HG02885 (cell line): Measurements from ENCODE around the gene C19orf12.
"Not testable (repeated sequence)": the region's sequence is repeated elsewhere in the genome, so short reads cannot be mapped to it uniquely, and the experiment has no call there.

ENCODE experiments used
- ATAC-seq: cut with Tn5 transposase; IDR thresholded peaks from one replicate; pipeline ENCODE4 v1.9.1; 2021; ENCODE audit warnings: mild to moderate bottlenecking; ENCODE audit not compliant: unreplicated experiment, poor library complexity

Gene C19orf12

DNA sequence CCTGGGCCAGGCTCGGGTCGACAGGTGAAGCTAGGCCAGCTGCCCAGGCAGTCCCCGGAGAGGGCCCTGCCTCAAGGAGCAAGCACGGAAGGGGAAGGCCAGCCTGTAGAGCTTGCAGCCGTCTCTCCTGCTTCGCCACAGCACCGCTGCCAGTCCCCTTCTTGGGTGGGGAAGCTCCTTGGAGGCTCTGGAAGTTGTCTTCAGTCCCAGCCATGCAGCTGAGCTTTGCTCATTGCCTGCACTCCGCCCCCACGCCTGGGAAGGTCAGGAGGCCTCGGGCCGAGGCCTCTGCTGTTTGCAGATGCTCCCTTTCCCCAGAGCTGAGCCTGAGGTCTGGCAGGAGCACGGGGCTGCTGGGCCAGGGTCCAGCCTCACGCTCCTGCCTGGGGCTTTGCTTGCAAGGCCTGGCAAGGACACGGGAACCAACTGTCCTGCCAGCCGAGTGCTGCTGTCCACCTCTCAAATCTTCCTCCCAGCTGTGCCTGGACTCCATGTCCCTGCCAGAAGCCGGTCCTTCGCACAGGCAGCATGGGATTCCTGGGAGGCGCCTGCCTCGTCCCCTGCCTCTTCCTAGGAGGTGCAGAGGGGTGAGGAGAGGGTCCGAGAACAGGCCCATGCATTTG, 36.5 kb downstream of the C19orf12 start:
- ATAC-seq: no peak

DNA sequence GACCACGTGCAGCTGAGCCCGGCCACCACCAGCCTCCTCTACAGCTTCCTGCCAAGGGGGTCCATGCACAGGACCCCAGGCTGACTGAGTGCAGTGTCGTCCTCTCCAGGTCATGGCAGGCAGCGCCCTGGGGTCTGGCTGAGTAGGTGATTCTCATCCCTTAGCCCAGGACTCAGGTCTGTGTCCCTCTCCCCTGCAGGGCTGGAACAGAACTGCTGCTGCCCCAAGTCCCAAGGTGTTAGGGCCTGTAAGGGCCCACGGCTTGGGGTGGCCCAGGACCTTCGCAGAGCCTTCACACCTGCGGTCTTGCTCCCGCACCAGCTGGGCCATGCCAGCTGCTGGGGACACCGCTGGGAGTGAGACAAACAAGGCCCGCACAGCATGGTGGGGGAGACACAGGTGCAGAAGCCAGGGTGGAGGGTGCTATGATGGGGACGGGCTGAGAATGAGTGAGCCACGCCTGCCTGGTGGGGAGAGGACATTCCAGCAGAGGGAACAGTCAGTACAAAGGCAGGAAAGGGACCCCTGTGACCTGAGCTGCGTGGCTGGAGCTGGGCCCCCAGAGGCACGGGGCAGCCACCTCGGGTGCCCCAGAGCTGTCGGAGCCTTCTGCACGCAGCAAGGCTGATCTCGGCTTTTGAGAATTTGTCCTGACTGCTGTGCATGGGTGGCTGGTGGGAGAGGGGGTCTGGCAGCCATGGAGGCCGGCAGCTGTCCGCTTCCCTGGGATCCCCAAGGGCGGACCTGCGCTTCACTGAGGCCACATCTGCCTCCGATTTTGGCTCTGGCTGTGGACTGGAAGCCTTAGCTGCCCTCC, 37.9 kb downstream of the C19orf12 start:
- no peak for ATAC-seq

DNA sequence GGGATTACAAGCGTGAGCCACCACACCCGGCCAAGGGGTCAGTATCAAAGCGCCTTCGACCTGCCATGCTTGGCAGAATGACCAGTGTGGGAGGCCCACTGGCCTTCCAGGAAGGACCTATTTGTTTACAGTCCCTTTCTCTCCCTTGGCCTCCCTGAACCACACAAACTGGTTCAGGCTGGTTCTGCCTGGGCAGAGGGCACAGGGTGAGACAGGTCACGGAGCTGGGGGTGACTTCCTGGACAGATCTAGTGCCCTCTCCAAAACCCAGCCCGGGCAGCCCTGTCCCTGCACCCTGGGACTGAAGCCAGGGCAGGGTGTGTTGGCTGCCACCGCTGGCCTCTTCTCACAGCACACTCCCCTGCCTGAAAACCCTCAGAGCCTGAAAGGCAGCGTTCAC, 38.5 kb downstream of the C19orf12 start:
- no peak for ATAC-seq

DNA sequence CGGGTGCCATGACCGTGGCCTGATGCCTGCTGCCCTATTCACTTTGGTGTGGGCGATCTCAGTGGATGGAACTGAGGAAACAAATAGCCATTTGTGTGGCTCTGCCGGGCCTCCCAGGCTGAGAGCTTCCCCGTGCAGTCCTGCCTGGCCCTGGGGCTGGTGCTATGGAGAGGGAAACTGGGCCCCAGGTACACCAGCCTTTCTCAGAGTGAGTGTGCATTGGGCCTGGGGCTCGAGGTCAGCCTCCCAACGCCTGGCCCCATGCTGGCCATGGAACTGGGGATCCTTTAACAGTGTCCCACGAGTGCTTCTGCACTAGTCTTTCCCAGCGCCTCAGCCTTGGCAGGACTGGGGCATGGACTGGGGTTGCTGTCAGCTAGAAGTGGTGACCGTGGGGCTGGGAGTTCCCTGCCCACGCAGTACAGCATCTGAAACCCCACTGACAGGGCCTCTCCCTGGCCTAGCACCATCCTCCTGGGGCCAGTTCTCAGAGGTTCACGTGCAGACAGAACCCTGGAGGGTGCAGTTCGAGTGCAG, 39.3 kb downstream of the C19orf12 start:
- no peak for ATAC-seq

DNA sequence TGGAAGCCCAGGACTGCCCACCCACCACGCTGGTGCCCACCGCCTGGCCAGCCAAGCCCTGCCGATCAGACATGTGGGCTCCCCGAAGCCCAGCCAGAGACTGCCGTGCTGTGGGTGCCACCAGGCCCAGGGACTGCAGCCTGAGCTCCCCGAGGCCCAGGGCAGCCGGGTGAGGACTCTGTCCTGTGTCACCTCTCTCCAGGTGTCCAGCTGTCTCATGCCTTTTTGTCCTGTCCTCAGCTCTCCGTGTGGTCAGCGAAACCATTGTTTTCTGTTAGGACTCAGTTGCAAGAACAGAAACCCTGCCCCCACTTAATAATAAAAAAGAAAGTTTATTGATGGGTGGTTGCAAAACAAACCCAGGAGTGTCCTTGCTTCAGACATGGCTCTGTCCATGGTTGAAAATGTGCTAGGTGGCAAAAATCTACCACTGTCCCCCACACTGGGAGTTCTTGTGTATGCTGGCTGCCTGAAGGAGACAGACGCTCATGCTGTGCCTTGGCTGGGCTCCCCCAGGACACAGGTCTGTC, 39.9 kb downstream of the C19orf12 start:
- ATAC-seq: no peak

DNA sequence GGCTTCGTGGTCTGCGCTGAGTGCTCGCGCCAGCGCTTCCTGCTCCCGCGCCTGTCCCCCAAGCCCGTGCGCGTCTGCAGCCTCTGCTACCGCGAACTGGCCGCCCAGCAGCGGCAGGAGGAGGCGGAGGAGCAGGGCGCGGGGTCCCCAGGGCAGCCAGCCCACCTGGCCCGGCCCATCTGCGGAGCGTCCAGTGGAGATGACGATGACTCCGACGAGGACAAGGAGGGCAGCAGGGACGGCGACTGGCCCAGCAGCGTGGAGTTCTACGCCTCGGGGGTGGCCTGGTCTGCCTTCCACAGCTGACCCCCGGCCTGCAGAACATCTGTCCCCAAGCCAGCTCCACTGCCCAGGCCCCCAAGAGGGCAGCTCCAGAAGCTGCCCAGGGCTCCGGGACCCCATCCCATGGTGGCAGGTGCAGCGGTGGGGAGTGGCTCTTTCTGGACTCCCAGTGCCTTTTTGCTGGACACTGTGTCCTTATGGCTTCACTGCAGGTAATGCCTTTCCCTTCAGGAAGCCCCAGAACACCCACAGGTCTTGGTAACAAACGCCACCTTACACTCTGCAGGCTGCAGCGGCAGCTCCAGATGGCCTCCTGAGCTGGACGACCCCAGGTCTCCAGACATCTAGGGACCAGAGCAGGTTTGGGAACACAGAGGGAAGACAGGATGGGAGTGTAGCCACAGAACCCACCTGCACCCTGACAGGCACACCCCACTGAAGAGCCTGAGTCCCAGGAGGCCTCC, 40.5 kb downstream of the C19orf12 start:
- no peak for ATAC-seq

DNA sequence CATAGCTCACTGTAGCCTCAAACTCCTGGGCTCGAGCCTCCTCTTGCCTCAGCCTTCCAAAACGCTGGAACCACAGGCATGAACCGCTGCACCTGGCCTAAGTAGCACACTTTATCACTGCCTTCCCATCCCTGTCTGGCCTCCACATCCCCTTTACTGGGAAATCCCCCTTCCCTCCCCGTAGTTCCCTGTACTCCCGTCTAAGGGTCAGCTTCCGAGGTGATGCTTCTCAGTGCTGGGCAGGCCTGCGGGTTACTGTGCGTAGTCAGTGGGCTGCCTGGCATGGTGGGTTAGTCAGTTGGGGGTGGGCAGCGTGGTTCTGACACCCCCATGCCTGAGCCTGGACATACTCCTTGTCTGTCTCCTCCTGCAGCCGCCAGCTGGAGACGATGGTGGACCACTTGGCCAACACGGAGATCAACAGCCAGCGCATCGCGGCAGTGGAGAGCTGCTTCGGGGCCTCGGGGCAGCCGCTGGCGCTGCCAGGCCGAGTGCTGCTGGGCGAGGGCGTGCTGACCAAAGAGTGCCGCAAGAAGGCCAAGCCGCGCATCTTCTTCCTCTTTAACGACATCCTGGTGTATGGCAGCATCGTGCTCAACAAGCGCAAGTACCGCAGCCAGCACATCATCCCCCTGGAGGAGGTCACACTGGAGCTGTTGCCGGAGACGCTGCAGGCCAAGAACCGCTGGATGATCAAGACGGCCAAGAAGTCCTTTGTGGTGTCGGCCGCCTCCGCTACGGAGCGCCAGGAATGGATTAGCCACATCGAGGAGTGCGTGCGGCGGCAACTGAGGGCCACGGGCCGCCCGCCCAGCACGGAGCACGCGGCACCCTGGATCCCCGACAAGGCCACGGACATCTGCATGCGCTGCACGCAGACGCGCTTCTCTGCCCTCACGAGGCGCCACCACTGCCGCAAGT, 41.4 kb downstream of the C19orf12 start:
- no peak for ATAC-seq

DNA sequence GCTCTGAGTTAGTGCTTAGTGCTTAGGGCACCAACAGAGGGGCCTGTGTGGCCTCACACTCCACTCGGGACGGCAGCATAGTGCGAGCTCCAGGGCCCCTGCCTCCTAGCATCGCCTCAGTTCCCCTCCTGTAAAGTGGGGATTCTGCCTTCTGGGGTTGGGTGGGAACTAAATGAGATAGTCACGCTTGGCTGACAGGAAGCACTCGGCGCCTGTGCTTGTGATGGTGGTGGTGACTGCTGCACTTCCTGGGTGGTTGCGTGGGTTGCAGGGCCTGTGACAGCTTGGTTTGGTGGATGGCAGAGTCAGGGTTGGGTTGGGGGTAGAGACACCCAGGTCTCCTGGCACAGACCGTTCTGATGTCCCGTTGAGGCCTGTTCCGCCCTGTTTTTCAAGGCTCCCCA, 42.1 kb downstream of the C19orf12 start:
- ATAC-seq: peak; percentile 52

DNA sequence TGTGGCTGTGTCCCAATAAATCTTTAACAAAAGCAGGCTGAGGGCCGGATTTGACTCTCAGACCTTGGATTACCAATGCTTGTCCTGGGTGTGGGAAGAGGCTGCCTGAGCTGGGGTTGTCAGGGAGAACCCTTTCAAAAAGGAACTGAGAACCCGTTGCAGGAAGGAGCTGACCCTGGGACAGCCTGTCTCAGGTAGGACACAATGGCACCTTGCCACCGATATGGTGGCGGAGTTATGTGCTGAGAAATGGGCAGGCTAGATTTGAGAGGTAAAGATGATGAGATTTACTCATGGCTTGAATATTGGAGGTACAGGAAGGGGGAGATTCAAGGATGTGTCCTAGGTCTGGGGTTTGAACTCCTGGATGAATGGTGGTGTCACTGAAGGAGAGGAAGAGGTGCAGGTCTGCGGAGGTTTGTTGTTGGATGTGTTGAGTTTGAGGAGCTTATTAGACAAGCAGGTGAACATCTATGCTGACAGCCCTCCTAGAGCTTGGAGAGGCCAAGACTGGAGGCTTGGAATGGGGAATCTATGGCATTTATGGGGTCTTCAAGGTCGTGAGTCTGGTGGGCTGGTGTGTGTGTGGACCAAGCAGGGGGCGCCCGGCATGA, 42.6 kb downstream of the C19orf12 start:
- ATAC-seq: no peak

DNA sequence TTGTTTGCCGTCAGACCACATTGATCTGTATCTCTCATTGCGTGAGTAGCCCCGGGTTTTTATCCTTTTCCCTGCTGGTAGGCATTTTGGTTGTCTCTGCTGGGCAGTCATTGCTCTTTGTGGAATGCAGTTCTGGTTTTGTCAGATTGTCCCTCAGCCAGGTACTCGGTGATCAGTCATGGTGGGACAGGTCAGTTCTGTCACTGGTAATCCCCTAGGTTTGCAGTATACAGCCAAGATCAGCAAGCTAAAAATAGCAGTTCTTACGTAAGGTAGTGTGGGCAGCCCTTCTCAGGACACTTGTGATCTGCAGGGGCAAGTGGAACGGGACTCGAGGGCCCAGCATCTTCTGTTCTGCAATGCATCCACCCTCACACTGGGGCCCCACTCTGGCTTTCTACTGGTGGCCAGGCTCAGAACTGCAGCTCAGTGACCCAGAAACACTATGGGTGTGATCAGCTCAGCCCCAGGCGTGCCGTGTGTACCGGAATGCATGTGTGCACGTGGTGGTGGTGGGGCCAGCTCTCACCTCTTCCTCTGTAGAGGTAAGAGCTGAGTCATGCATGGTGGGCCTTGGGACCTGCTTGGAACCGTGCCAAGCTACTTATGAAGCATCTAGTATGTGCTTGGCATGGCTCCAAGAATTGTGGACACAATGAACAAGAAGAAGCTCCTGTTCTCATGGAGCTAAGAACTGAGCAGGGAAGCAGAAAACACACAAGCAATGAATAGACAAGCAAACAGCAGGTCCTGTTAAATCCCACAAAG, 43.5 kb downstream of the C19orf12 start:
- peak; percentile 69 for ATAC-seq

DNA sequence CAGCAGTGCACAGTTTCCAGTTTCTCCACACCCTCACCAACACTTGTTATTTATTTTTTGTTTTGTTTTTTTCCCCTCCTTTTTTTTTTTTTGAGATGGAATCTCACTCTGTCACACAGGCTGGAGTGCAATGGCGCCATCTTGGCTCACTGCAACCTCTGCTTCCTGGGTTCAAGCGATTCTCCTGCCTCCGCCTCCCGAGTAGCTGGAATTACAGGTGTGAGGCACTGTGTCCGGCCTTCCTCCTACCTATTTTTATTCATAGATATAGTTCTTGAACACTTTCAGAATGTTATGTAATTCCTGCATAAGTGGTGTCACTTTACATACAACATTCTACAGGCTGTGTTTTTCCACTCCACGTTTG, 44.1 kb downstream of the C19orf12 start:
- ATAC-seq: not testable (repeated sequence)

DNA sequence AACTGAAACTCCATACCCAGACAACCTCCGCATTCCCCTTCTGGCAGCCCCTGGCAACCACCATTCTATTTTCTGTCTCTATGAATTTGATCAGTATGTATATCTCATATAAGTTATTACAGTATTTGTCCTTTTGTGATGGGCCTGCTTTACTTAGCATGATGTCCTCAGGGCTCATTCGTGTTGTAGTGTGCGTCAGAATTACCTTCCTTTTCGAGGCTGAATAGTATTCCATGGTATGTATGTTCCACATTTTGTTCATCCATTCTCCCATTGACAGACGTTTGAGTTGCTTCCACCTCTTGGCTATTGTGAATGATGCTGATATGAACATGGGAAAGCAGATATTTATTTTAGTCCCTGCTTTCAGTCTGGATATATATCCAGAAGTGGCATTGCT, 44.8 kb downstream of the C19orf12 start:
- ATAC-seq: no peak

DNA sequence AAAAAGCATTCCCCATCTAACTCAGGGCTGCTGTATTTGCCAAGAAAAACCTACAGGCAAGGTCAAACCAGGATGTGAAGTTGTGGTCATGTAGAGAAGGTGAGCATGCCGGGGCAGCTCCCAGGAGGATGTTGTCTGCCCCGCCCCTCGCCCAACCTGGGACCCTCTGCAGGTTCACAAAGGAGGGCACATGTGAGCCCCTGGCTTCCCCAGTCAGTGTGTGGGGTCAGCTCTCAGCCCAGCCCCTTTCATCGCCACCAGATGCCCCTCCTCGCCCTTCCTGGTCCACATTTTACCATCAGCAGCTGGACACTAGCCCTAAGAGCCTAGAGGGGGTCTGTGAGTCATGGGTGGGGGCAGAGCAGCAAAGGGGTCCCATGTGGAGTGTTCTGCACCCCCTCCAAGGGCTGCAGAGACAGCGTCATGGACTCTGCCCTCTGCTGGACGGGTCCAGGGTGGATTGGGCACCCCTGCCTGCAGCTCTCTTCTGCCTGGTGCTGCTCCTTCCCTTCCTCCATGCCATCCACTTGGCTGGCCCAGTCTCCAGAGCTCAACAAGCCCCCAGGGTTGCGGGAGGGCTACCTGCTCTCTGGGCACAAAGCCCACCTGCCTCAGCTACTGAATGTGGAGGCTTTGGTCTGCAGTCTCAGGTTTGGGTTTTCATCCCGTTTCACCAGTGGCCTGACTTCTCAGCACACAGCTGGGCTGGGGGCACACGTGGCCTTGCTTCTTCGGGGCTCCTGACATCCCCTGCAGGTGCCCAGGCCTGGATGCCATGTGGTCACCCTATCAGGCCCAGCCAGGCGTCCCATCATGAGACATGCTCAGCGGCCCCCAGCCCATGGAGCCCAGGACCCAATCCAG, 46.1 kb downstream of the C19orf12 start:
- no peak for ATAC-seq

DNA sequence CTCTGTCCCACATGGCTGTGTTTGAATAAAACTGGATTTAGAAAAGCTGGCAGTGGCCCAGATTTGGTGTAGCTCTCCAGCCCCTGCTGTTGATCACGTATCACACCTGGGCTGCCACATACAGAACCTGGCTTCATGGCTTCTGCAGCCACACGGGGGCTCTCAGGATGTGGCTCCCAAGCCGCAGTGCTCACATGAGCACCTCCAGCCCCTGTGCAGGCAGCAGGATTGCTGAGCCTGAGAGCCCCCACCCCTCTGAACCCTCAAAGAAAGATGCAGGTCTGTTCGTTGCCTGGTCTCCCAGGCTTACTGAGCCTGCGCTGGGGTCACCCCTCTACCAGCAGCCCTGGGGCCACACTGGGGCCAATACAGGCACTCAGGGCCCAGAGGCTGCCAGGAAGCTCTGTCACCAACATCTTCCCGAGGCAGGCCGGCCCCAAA, 47.1 kb downstream of the C19orf12 start:
- ATAC-seq: no peak

DNA sequence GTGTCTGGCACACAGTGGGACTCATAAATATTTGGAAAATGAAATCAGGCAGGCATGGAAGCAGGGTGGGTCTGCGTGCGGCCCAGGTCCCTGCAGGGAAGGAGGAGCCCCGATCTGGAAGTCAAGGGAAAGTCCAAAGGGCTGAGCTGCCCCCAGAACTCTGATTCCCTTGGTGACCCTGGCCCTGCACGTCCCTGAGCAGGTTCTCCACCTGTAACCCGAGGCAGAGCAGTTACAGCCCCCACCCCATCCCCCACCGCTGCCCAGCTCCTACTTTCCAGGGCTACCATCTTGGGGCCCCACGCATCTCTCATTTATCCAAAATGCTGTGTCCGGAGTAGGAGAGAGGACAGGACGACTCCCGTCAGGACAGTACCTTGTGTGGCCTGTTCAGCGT, 47.7 kb downstream of the C19orf12 start:
- no peak for ATAC-seq

DNA sequence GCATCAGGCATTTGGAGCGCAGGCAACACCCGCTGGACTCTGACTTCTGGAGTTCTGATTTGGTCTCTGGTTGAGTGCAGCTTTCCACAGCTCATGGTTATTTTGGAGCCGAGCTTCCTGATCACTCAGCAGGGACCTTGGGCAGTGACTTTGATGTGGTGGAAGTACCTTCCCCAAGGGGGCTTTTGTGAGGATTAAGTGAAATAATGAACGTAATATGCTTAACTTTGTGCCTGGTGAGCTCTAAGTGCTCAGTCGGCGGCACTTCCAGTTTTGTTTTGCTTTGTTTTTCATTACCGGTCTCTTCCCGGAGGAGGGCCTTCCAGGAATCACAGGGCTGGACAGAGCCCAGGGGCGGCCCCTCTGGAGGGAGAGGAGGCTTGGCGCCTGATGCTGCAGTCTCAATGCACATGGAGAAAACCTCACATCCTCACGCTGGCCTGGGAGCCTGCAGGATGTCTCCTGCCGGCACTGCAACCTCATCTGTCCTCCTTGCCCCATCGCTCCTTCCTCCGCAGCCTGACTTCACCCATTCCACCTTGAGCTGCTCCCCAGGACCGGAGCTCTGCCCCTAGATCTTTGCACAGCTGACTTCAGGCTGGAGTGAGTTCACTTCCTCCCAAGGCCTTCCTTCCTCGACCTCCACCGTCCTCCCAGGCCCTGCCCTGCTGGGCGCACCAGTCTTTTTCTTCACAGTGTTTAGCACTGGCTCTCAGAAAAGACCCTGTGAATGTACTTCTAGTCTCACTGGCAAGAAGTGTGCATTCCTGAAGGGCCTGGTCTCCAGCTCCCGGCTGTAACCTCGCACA, 48.3 kb downstream of the C19orf12 start:
- ATAC-seq: no peak
